H9 (cell line): ENCODE data around the gene DISC1. TPM values are rescaled to one million over a fixed set of nuclear protein-coding genes. Genes with fewer than 3 reads are reported as not detected.

Experiments
- DNase-seq: peaks from one replicate; pipeline ENCODE4 v3.0.0-alpha.2; 2017
- H2AFZ ChIP-seq: one replicate; pipeline ENCODE4 v1.6.1; 2013; ENCODE audit warnings: mild to moderate bottlenecking, low read length, control low read depth, moderate library complexity
- H2AK5ac ChIP-seq: 2 replicates; pipeline ENCODE4 v1.6.1; 2013; ENCODE audit warnings: low read length, control low read depth, mixed read lengths; ENCODE audit not compliant: insufficient read length
- H2BK120ac ChIP-seq: one replicate; pipeline ENCODE4 v1.6.1; 2013; ENCODE audit warnings: low read depth, mild to moderate bottlenecking, low read length, control low read depth, inconsistent platforms; ENCODE audit not compliant: poor library complexity, severe bottlenecking
- H2BK12ac ChIP-seq: 2 replicates; pipeline ENCODE4 v1.6.1; 2013; ENCODE audit warnings: low read length, control low read depth, mixed read lengths, low read depth; ENCODE audit not compliant: insufficient read length
- H2BK15ac ChIP-seq: 2 replicates; pipeline ENCODE4 v1.6.1; 2013; ENCODE audit warnings: low read depth, low read length, control low read depth
- H2BK20ac ChIP-seq: one replicate; pipeline ENCODE4 v1.6.1; 2013; ENCODE audit warnings: low read depth, mild to moderate bottlenecking, low read length, control low read depth, inconsistent platforms; ENCODE audit not compliant: poor library complexity, severe bottlenecking
- H2BK5ac ChIP-seq: 2 replicates; pipeline ENCODE4 v1.6.1; 2013; ENCODE audit warnings: low read length, control low read depth, mixed read lengths; ENCODE audit not compliant: insufficient read length
- H3K14ac ChIP-seq: 2 replicates; pipeline ENCODE4 v1.6.1; 2013; ENCODE audit warnings: low read length, control low read depth; ENCODE audit not compliant: insufficient read depth
- H3K18ac ChIP-seq: 2 replicates; pipeline ENCODE4 v1.6.1; 2013; ENCODE audit warnings: low read depth, mild to moderate bottlenecking, mixed read lengths, low read length, control low read depth; ENCODE audit not compliant: insufficient read length
- H3K23ac ChIP-seq: 2 replicates; pipeline ENCODE4 v1.6.1; 2013; ENCODE audit warnings: low read length, control low read depth, mixed read lengths, low read depth; ENCODE audit not compliant: insufficient read length
- H3K23me2 ChIP-seq: 2 replicates; pipeline ENCODE4 v1.6.1; 2013; ENCODE audit warnings: low read depth, mild to moderate bottlenecking, mixed read lengths, low read length, control low read depth; ENCODE audit not compliant: insufficient read length, poor library complexity, severe bottlenecking
- H3K27ac ChIP-seq: 2 replicates; pipeline ENCODE4 v1.5.1; 2013; ENCODE audit warnings: low read length, control low read depth, mixed read lengths, low read depth; ENCODE audit not compliant: insufficient read length
- H3K27me3 ChIP-seq: 2 replicates; pipeline ENCODE4 v1.6.1; 2013; ENCODE audit warnings: low read length, control low read depth, inconsistent platforms; ENCODE audit not compliant: insufficient read depth
- H3K4ac ChIP-seq: 2 replicates; pipeline ENCODE4 v1.6.1; 2013; ENCODE audit warnings: low read depth, mild to moderate bottlenecking, control low read depth, inconsistent platforms, low read length, moderate library complexity
- H3K4me1 ChIP-seq: 2 replicates; pipeline ENCODE4 v1.6.1; 2013; ENCODE audit warnings: low read length, control low read depth, inconsistent platforms; ENCODE audit not compliant: insufficient read depth
- H3K4me2 ChIP-seq: 2 replicates; pipeline ENCODE4 v1.6.1; 2013; ENCODE audit warnings: low read length, control low read depth, mixed read lengths; ENCODE audit not compliant: insufficient read length, insufficient read depth
- H3K56ac ChIP-seq: 2 replicates; pipeline ENCODE4 v1.6.1; 2013; ENCODE audit warnings: low read depth, mild to moderate bottlenecking, mixed read lengths, low read length, control low read depth; ENCODE audit not compliant: insufficient read length
- H3K79me1 ChIP-seq: 2 replicates; pipeline ENCODE4 v1.6.1; 2013; ENCODE audit warnings: low read depth, mild to moderate bottlenecking, moderate library complexity, low read length, control low read depth, inconsistent platforms; ENCODE audit not compliant: insufficient read depth, poor library complexity, severe bottlenecking
- H3K79me2 ChIP-seq: 2 replicates; pipeline ENCODE4 v1.6.1; 2013; ENCODE audit warnings: low read length, control low read depth, inconsistent platforms; ENCODE audit not compliant: insufficient read depth
- H3K9ac ChIP-seq: 2 replicates; pipeline ENCODE4 v1.6.1; 2013; ENCODE audit warnings: low read length, control low read depth, mixed read lengths; ENCODE audit not compliant: insufficient read length; ENCODE audit errors: extremely low read depth
- H3K9me3 ChIP-seq: one replicate; pipeline ENCODE4 v1.6.1; 2013; ENCODE audit warnings: low read depth, low read length, inconsistent platforms; ENCODE audit not compliant: control insufficient read depth
- H3T11ph ChIP-seq: one replicate; pipeline ENCODE4 v1.6.1; 2013; ENCODE audit warnings: mild to moderate bottlenecking, low read length, control low read depth, inconsistent platforms
- H4K20me1 ChIP-seq: one replicate; pipeline ENCODE4 v1.6.1; 2013; ENCODE audit not compliant: control insufficient read depth, insufficient read length, insufficient read depth
- H4K5ac ChIP-seq: 2 replicates; pipeline ENCODE4 v1.6.1; 2013; ENCODE audit warnings: low read depth, mild to moderate bottlenecking, mixed read lengths, low read length, control low read depth; ENCODE audit not compliant: insufficient read length
- H4K8ac ChIP-seq: replicated peaks from 2 replicates; pipeline ENCODE4 v1.6.1; 2013; ENCODE audit warnings: low read length, control low read depth, mixed read lengths, low read depth; ENCODE audit not compliant: insufficient read length
- H4K91ac ChIP-seq: 2 replicates; pipeline ENCODE4 v1.6.1; 2013; ENCODE audit warnings: low read depth, mild to moderate bottlenecking, moderate library complexity, mixed read lengths, low read length, control low read depth; ENCODE audit not compliant: insufficient read length
- H3K27ac Mint-ChIP-seq, 3 experiments: 2 replicates in 2 of 3; 3 replicates in 1 of 3; pipeline ENCODE4 v1.8.0; 2020 to 2021; ENCODE audit warnings: mixed read lengths in 3 of 3, mild to moderate bottlenecking in 1 of 3, moderate library complexity in 1 of 3
- H3K27me3 Mint-ChIP-seq: 2 replicates; pipeline ENCODE4 v1.8.0; 2021; ENCODE audit warnings: low read depth, mild to moderate bottlenecking, moderate library complexity, mixed read lengths
- H3K36me3 Mint-ChIP-seq, 3 experiments: 2 replicates in 2 of 3; 3 replicates in 1 of 3; pipeline ENCODE4 v1.8.0; 2020 to 2021; ENCODE audit warnings: low read depth in 3 of 3, mixed read lengths in 3 of 3; ENCODE audit not compliant: insufficient read depth in 1 of 3
- H3K4me1 Mint-ChIP-seq, 2 experiments: 2 replicates each; pipeline ENCODE4 v1.8.0; 2020; ENCODE audit warnings: mixed read lengths in 2 of 2
- H3K4me3 Mint-ChIP-seq, 2 experiments: 2 replicates in 1 of 2; 3 replicates in 1 of 2; pipeline ENCODE4 v1.8.0; 2020 to 2021; ENCODE audit warnings: mild to moderate bottlenecking in 2 of 2, mixed read lengths in 2 of 2, moderate library complexity in 1 of 2
- H3K9me3 Mint-ChIP-seq, 2 experiments: 2 replicates in 1 of 2; 3 replicates in 1 of 2; pipeline ENCODE4 v1.8.0; 2020; ENCODE audit warnings: mild to moderate bottlenecking in 2 of 2, mixed read lengths in 2 of 2, moderate library complexity in 1 of 2
- WGBS: extraction: QIAGEN DNeasy Blood & Tissue Kit; methylation state at CpG from one replicate; pipeline ENCODE4 v1.1.7; 2013; ENCODE audit warnings: missing lambda C conversion rate, low lambda C conversion rate, mixed read lengths; ENCODE audit not compliant: insufficient read length; ENCODE audit errors: extremely low coverage; 5-methylcytosine and 5-hydroxymethylcytosine counted together
- total RNA-seq: library from RNA; stranded (reverse); gene quantifications from 2 replicates; pipeline ENCODE4 v1.2.1, GENCODE V29; 2021
- TF ChIP-seq, protein P1 (sequence below): fragments of 200-600 bp; sonication (generic); conservative IDR thresholded peaks from 3 replicates; pipeline ENCODE4 v1.8.0; 2021; ENCODE audit warnings: antibody characterized with exemption, mild to moderate bottlenecking

DISC1 gene
- total RNA-seq, 1 experiment from 2014 or later, result 2.5 TPM

DNA sequence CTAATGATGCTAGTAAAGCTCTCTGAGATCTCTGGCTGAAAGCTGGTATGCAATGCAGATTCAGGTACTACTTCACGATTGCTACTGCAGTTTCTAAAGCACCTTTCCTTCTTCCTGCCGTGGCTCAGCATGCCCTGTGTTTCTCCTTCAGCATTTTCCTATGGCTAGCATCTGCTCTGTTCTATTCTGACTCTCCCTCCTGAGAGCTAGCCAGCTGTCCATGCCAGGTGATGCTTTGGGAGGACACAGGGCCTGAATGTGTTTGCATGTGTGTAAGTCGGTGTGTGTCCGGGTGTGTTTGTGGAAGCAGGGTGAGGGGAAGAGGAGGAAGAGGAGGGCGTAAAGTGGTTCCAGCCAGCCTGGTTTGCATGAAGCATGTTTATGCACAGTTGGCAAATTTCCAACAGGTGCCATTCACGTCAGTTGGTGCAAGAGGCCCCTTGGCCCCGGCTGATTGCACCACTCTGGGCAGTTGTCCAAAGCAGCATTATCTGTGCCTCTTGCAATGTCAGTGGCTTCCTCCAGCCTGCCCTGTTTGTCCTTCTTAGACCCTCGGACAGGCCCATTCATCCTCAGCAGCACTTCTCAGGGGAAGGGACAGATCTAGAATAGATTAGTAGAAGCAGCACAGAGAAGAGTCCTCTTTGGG lies 433.3 kb downstream of the DISC1 start:
- H3K4me1 ChIP-seq, result peaks cover 10% of the 10 kb centered on the region; the same call in 1 of the 2 replicates
- no peak overlapping the region for H2AK5ac ChIP-seq
- H3K27ac ChIP-seq, result no peak overlapping the region
- no peak overlapping the region for H2BK15ac ChIP-seq
- Mint-ChIP-seq H3K9me3 (no peaks in the 10 kb centered on the region), H3K4me1 (peaks cover 24 to 28% of the 10 kb centered on the region in 2 experiments), H3K4me3 (no peak overlapping the region), H3K27me3 (peaks cover 33% of the 10 kb centered on the region), H3K27ac (no peak overlapping the region; a peak in 1 of 7 replicates), H3K36me3 (peaks cover 0 to 3% (median 0%) of the 10 kb centered on the region in 3 experiments; a peak in 2 of 7 replicates)
- no peak overlapping the region for H2BK20ac ChIP-seq
- H3K56ac ChIP-seq, result no peak overlapping the region
- no peak overlapping the region for H2BK120ac ChIP-seq
- H3K79me1 ChIP-seq, result no peaks in the 10 kb centered on the region
- H4K20me1 ChIP-seq, result no peaks in the 10 kb centered on the region
- H2BK5ac ChIP-seq, result no peak overlapping the region
- no peak overlapping the region for H2AFZ ChIP-seq
- no peak overlapping the region for H4K8ac ChIP-seq
- H3K4ac ChIP-seq, result no peak overlapping the region
- H3T11ph ChIP-seq, result no peak overlapping the region
- H3K27me3 ChIP-seq, result no peaks in the 10 kb centered on the region
- WGBS, result no CpG with 5 or more reads among the region's 8 CpGs
- H3K14ac ChIP-seq, result no peak overlapping the region
- H3K9me3 ChIP-seq, result no peaks in the 10 kb centered on the region
- H3K23me2 ChIP-seq, result no peaks in the 10 kb centered on the region
- TF ChIP-seq, protein P1, sequence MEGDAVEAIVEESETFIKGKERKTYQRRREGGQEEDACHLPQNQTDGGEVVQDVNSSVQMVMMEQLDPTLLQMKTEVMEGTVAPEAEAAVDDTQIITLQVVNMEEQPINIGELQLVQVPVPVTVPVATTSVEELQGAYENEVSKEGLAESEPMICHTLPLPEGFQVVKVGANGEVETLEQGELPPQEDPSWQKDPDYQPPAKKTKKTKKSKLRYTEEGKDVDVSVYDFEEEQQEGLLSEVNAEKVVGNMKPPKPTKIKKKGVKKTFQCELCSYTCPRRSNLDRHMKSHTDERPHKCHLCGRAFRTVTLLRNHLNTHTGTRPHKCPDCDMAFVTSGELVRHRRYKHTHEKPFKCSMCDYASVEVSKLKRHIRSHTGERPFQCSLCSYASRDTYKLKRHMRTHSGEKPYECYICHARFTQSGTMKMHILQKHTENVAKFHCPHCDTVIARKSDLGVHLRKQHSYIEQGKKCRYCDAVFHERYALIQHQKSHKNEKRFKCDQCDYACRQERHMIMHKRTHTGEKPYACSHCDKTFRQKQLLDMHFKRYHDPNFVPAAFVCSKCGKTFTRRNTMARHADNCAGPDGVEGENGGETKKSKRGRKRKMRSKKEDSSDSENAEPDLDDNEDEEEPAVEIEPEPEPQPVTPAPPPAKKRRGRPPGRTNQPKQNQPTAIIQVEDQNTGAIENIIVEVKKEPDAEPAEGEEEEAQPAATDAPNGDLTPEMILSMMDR, result no peak
- H3K9ac ChIP-seq, result no peak overlapping the region
- H3K23ac ChIP-seq, result no peak overlapping the region
- no peak overlapping the region for H3K18ac ChIP-seq
- no peak overlapping the region for H2BK12ac ChIP-seq
- DNase-seq, result no peak
- no peak overlapping the region for H4K91ac ChIP-seq
- no peak overlapping the region for H4K5ac ChIP-seq
- no peak overlapping the region for H3K4me2 ChIP-seq
- no peaks in the 10 kb centered on the region; the same call in 1 of the 2 replicates for H3K79me2 ChIP-seq
